T1000 (cell line): ENCODE measurements around the gene ADARB2.

Source experiments
- DNase-seq: peaks from one replicate; lab custom pipeline; 2025; ENCODE audit warnings: mixed read lengths; lab: John Stamatoyannopoulos, UW

The ADARB2 gene

DNA sequence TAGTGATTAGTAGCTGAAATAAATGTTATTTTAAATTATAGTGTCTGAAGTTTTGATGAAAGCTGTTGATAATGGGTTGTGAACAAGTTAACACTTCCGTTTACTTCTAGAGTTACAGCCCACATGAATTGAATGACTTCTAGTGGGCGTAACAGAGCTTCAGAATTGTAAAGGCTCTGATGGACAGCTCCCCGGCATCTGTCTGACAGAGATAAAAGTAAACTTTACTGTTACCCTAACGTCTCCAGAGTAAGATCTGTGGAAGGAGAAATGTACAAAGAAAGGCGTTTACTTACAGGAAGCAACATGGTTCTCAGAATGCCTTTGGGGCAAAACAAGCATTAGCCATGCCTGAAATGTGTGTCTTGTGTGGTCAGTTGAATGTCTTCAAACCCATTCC, 124.4 kb downstream of the ADARB2 start:
- DNase-seq, result no peak

GRCh38 chr10:1611936-1612550, 125.3 kb downstream of the ADARB2 start:
- no peak for DNase-seq

DNA sequence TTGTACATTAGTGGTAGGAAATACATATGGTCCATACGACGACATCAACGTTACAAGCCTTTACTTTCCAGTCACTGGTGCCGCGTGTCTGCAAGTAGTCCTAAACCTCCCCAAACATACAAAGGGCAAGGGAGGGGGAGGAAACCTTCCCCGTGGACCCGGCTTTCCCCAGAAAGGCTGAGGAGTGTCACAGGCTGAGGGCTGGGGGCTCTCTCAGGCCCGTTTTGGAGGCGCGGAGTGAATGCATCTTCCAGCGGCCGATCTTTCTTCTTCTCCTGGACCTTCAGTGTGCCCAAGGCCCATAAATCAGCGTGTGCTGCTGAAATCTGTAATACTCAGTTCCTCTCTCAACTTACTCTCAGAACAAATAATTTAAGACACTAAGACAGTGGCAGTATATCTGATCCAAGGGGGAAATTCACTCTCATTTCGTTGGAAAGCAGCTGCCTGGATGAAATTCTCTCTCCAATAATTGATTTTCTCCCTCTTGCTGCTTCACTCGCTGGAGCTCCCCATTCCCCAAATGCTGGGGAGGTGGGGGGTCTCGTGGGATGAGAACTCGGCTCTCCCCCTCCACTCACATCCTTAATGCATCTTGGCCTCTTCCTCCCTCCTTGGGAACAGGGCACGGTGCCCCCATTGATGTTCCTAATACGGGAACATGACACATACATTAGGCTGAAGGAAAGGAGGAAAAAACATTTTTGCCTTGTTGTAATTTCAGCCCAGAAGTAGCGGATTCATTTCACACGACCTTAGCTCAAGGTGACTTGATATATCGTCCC, 126.1 kb downstream of the ADARB2 start:
- no peak for DNase-seq

- DNase-seq, result no peak
These were observed 127.7 kb downstream of the ADARB2 start for GRCh38 chr10:1609648-1609970.

- DNase-seq, result no peak
These were observed 128.3 kb downstream of the ADARB2 start for GRCh38 chr10:1608851-1609647.

GRCh38 chr10:1608408-1608807, 128.9 kb downstream of the ADARB2 start:
- DNase-seq, result no peak

DNA sequence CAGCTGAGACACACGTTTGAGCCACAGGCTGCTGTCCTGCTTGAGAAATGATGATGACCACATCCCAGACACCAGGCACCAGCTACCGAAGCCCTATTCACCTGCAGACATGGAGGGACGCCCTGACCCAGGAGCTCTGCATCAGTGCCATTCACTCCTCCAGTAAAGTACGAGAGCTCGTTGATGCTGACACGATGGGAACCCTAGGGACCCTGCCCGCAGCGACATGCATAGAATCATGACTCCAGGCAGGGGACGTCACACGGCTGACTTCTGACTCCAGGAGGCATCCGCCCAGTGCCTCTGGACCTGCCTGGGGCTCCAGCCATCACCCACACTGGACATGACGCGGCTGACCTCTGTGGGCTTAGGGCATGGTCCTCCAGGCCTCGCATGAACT, 129.9 kb downstream of the ADARB2 start:
- no peak for DNase-seq

DNA sequence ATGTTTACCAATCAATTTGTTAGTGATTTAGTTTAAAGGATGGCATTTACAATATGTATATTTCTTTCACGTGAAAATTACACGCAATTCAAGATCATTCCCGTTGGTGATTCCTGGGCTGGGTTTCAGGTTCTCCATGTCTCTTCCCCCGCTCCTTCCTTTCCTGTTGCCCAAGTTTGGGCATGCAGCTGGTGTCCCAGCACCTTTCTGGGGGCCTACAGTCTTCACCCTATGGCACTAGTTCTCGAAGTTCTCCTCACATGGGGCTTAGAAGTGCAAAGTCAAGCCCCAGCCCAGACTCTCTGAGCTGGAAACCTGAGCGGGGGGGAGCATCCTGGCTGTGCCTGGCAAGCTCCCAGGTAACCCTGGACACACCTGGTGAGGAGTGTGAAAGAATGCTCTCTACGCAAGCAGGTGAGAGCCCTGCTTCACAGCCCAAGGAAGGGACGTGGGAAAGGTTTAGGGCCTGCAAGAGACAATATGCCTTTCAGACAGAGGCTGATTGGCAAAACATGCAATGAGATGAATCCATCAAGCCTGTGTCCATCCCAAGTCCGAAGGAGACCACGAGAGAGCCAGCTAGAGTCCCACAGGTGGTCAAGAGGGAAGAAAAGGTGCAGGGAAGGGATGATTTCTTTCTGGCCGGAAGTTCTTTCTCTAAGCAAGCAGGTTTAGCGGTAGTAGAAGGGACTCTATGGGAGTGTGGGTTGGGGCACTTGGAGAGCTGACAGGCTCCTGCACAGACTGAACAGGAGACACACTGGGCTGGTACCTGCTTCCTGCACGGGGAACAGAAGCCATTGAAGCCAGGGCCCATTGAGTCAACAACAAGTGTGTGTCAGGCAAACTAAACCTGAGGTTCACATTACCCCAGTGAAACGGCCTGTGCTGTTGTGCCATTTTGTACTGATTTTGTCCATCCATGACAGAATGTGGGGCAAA, 131.1 kb downstream of the ADARB2 start:
- no peak for DNase-seq

- DNase-seq, result no peak
These were observed 132.2 kb downstream of the ADARB2 start for GRCh38 chr10:1605121-1605520.

DNA sequence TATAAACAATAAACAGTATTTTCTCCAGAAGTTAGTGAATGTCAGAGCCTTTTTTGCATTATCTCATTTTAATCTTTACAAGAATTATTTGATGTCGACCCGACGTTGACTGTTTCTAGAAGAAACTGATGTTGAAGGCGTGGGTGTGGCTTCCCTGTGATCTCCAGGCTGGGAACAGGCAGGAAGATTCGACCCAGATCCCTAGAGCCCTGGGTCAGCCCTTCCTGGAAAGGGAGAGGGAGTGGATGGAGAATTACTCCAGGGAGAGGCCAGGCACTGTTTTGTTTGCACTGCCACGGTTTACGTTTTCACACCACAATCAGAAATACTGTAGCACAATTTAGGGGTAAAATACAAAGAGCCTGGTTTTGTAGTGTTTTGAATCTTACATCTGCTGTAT, 133.1 kb downstream of the ADARB2 start:
- no peak for DNase-seq

DNA sequence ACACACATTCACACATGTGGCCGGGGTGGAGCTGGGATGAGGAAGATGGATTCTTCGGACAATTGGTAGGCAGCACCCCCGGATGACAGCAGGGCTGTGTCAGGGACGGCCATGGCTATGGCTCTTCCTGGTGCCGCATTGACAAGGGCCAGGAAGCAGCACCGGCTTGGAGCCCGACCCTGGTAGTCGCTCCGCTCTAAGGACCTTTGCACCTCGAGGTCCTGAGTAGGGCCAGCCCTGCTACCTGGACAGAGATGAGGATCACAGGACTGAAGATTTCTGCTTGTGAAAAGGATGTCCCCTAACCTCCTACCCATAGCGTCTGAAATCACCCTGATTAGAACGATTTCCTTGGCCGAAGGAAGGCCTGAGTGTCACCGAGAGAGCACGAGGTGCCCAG, 134.1 kb downstream of the ADARB2 start:
- no peak for DNase-seq

GRCh38 chr10:1602037-1602484, 135.3 kb downstream of the ADARB2 start:
- DNase-seq, result no peak

DNA sequence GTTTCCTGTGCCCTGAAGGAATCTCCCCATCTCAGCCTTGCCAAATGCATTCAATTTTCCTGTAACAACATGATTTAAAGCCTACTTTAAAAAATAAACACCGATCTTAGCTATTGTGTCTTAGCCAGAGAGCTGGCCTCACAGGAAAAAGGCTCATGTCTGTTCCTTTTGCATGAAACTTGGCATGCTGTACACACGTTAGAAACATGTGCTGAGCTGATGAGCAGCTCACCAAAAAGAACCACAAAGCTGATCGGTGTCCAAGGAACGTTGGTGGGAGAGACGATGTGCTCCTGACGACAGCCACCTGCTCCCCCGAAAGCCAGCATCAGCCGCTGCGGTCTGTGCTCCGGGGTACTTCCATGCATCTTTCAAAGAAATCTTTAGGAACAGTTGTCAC, 135.9 kb downstream of the ADARB2 start:
- no peak for DNase-seq

DNA sequence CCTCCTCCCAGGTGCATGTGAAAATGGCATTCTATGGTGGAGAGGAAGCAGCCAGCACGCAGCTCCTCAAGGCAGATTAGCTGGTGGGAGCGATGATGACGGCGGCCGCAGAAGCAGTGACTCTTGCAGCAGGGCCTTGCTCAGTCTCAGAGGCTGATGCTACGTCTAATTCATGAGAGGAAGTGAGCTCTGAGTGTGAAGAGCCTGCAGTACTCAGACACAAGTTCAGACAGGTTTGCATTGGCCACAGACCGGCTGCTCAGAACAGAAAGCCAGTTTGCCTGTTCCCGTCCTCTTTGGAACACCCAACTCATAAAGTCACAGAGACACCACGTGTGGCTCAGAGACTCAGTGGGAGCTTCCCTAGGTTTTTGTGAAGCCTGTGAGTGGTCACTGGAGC, 136.5 kb downstream of the ADARB2 start:
- no peak for DNase-seq

GRCh38 chr10:1598393-1599153, 138.8 kb downstream of the ADARB2 start:
- no peak for DNase-seq

GRCh38 chr10:1597370-1598146, 139.8 kb downstream of the ADARB2 start:
- no peak for DNase-seq

DNA sequence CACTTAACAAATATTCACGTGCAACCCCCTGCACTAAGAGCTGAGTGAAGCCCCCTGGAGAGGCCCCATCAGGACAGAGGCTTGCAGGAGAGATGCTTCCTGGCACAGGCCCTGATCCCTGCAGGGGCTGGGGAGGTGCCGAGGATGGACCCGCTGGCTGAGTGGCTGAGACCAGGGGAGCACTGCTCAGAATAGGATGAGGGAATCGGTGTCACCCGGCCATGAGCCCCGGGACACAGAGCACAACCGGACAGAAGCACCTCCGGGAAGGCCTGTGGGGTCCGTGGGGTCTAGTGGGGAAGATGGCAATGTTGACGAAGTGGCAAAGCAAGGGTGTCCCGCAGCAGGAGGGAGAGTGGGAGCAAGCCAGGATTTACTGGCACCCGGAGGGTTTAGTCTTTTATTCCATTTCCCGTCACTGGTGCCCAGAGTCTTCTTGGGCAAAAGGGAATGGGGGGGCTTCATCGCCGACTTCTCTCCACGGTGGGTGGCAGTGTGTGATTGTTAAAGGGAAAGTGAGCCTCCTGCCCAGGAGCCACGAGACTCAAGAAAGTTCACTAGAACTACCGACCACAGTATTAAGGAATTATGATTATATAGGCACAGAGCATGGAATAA, 140.7 kb downstream of the ADARB2 start:
- no peak for DNase-seq

GRCh38 chr10:1595726-1596125, 141.6 kb downstream of the ADARB2 start:
- no peak for DNase-seq

GRCh38 chr10:1595242-1595600, 142.1 kb downstream of the ADARB2 start:
- no peak for DNase-seq
